A673 (cell line): ENCODE data around the gene RBFOX2. TPM values are rescaled to one million over a fixed set of nuclear protein-coding genes. Genes with fewer than 3 reads are reported as not detected.

Source experiments
- BruUV-seq: library from RNA; stranded (reverse); fragments of 400-500 nt; replicated peaks from 2 replicates; lab custom pipeline; 2021; lab: Mats Ljungman, UMichigan
- CTCF ChIA-PET: fragments of 300-600 bp; sonication (Branson Sonifier 250); formaldehyde crosslinking; loops from one replicate; lab custom pipeline; 2022; ENCODE audit warnings: antibody characterized with exemption; lab: Charles Lee
- POLR2A ChIA-PET: fragments of 300-600 bp; sonication (Branson Sonifier 250); formaldehyde crosslinking; loops from one replicate; lab custom pipeline; 2022; ENCODE audit warnings: antibody characterized with exemption; ENCODE audit not compliant: low non-redundant PET; lab: Charles Lee
- DNase-seq: peaks from one replicate; pipeline ENCODE4 v3.0.0-alpha.2; 2015; ENCODE audit warnings: low spot score
- H3K27ac ChIP-seq: fragments of 200-600 bp; sonication (generic); 2 replicates; pipeline ENCODE4 v1.5.1; 2016; ENCODE audit warnings: mixed run types, low read depth, mild to moderate bottlenecking, mixed read lengths, antibody characterized with exemption, low read length; ENCODE audit not compliant: poor library complexity, severe bottlenecking
- H3K27me3 ChIP-seq: fragments of 200-600 bp; sonication (generic); replicated peaks from 2 replicates; pipeline ENCODE4 v1.6.1; 2017; ENCODE audit warnings: mixed run types, low read depth, mild to moderate bottlenecking, mixed read lengths, antibody characterized with exemption, low read length; ENCODE audit not compliant: insufficient read depth, poor library complexity
- H3K36me3 ChIP-seq: fragments of 200-600 bp; sonication (generic); 2 replicates; pipeline ENCODE4 v1.6.1; 2016; ENCODE audit warnings: mixed run types, mild to moderate bottlenecking, mixed read lengths, antibody characterized with exemption, low read length; ENCODE audit not compliant: insufficient read depth, poor library complexity, severe bottlenecking
- H3K4me1 ChIP-seq: fragments of 200-600 bp; sonication (generic); 2 replicates; pipeline ENCODE4 v1.6.1; 2017; ENCODE audit warnings: mixed run types, mild to moderate bottlenecking, mixed read lengths, antibody characterized with exemption, low read length; ENCODE audit not compliant: insufficient read depth, poor library complexity, severe bottlenecking
- H3K4me3 ChIP-seq: fragments of 200-600 bp; sonication (generic); 2 replicates; pipeline ENCODE4 v1.5.1; 2016; ENCODE audit warnings: low read depth, mixed run types, mild to moderate bottlenecking, mixed read lengths, low read length; ENCODE audit not compliant: poor library complexity, severe bottlenecking
- H3K9me3 ChIP-seq: fragments of 200-600 bp; sonication (generic); 2 replicates; pipeline ENCODE4 v1.6.1; 2016; ENCODE audit warnings: mixed run types, low read depth, mild to moderate bottlenecking, mixed read lengths, antibody characterized with exemption, low read length; ENCODE audit not compliant: poor library complexity, severe bottlenecking
- CTCF ChIP-seq: fragments of 300-800, 200-600 bp; sonication (generic); conservative IDR thresholded peaks from 2 replicates; pipeline ENCODE4 v1.5.1; 2017; ENCODE audit warnings: low read depth, mild to moderate bottlenecking, antibody characterized with exemption, low read length, moderate library complexity, mixed read lengths
- EZH2 ChIP-seq: fragments of 200-600 bp; sonication (generic); IDR thresholded peaks from 2 replicates; pipeline ENCODE4 v1.6.1; 2017; ENCODE audit warnings: borderline replicate concordance, low read depth, mild to moderate bottlenecking, mixed read lengths, antibody characterized with exemption, low read length; ENCODE audit not compliant: poor library complexity, severe bottlenecking
- intact Hi-C: fragments of 100-400 bp; cut with micrococcal nuclease; formaldehyde crosslinking; loops from one replicate; pipeline ENCODE4 v1.10.0; 2022; ENCODE audit not compliant: unreplicated experiment
- total RNA-seq: library from RNA; stranded (reverse); gene quantifications from 2 replicates; pipeline ENCODE4 v1.2.3, GENCODE V29; 2021

Gene RBFOX2
- total RNA-seq, 1 experiment from 2014 or later: 142 TPM

GRCh38 chr22:35973388-35973787, 55.2 kb downstream of the RBFOX2 start:
- intact Hi-C loops: loop anchor here (5.0 kb wide), 1 partner anchor 54 kb away; the partner anchor contains the start of gene RBFOX2
- CTCF ChIA-PET: no interaction called here
- no peaks in the 10 kb centered on the region for H3K9me3 ChIP-seq
- DNase-seq: no peak
- no peaks in the 10 kb centered on the region for H3K36me3 ChIP-seq
- H3K27ac ChIP-seq: peak overlapping the region; percentile 93
- peaks cover 83% of the 10 kb centered on the region for H3K4me1 ChIP-seq
- POLR2A ChIA-PET: no interaction called here
- H3K27me3 ChIP-seq: no peaks in the 10 kb centered on the region
- H3K4me3 ChIP-seq: no peak overlapping the region
- no peak for TF ChIP-seq CTCF
- TF ChIP-seq EZH2: no peak
- no TSS peak for BruUV-seq

DNA sequence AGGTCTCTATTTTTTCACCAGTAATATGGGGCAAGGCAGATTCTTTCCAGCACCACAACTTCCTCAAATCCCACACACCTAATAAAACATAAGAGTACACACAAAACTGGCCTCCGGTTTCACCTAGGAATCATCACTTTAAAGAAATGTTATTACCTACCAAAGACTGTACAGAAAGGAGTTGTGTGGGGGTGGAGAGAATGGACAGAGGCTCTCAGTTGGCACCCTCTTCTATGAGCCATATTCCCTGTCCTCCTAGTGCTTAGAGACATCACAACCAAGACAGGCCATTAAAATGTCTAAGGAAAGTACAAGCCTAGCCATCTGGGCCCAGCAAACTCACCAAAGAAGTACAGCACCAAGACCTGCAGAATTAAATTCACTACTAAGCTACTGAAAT, 56.1 kb downstream of the RBFOX2 start:
- CTCF ChIA-PET: interaction anchor here (0.5 kb wide), 1 partner anchor 493 kb away, joined by 5 read pairs; no protein-coding TSS in a partner anchor
- H3K27ac ChIP-seq: peak overlapping the region; percentile 93

GRCh38 chr22:35971456-35972119, 57.0 kb downstream of the RBFOX2 start:
- Histone ChIP-seq H3K27me3 (no peaks in the 10 kb centered on the region), H3K36me3 (no peaks in the 10 kb centered on the region), H3K4me3 (peak overlapping the region; percentile 17), H3K27ac (peak overlapping the region; percentile 93), H3K4me1 (peaks cover 93% of the 10 kb centered on the region), H3K9me3 (no peaks in the 10 kb centered on the region)
- POLR2A ChIA-PET: interaction anchor here (0.7 kb wide), 1 partner anchor 55 kb away, joined by 22 read pairs; no protein-coding TSS in a partner anchor
- intact Hi-C loops: loop anchor here (5.0 kb wide), 1 partner anchor 56 kb away; the partner anchor contains the start of gene RBFOX2
- CTCF ChIA-PET: interaction anchor here (0.5 to 1.8 kb wide), 7 partner anchors 13 to 492 kb away, joined by 3 to 11 read pairs (median 6); no protein-coding TSS in a partner anchor
- BruUV-seq: no TSS peak
- peak; percentile 96 for DNase-seq
- TF ChIP-seq EZH2: no peak
- TF ChIP-seq CTCF: no peak

More for the DNA sequence above, 56.1 kb downstream of the RBFOX2 start:
- Histone ChIP-seq H3K36me3 (no peaks in the 10 kb centered on the region), H3K4me1 (peaks cover 91% of the 10 kb centered on the region), H3K27me3 (no peaks in the 10 kb centered on the region), H3K9me3 (no peaks in the 10 kb centered on the region), H3K4me3 (no peak overlapping the region)
- no TSS peak for BruUV-seq
- intact Hi-C loops: loop anchor here (5.0 kb wide), 1 partner anchor 55 kb away; the partner anchor contains the start of gene RBFOX2
- POLR2A ChIA-PET: no interaction called here
- no peak for TF ChIP-seq EZH2
- no peak for TF ChIP-seq CTCF
- DNase-seq: no peak
